ENCODE results near the gene TMPRSS4. TPM values are rescaled to one million over a fixed set of nuclear protein-coding genes. Genes with fewer than 3 reads are reported as not detected.

The TMPRSS4 gene
- polyA plus RNA-seq, 1 of the 3 experiments (the other 2 are of a cell fraction) = not detected

DNA sequence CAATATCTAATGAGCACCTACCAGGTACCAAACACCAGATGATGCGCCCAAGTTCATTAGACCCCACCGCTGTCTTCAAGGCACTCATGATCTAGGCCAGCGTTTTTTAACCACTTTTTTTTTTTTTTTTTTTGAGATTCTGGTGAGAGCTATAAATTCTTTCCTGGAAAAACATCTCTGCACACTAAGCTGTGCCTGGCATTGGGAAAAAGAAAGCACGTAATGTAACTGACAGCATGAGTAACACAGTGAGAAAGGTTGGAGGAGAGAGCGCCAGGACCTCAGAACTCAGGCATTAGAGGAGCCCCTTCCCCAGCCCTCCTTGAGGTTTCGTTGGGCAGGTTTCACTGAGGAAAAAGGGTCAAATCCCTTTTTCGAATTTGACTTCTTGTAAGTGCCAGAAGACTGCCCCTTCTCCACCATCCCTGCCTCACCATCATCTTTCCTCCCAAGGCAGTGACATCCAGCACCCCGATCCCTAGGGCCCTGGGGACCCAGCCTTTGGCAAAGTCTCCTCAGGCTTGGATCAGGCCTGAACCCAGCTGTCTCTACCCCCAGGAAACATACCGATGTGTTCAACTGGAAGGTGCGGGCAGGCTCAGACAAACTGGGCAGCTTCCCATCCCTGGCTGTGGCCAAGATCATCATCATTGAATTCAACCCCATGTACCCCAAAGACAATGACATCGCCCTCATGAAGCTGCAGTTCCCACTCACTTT lies 36.0 kb downstream of the TMPRSS4 start:
- no peaks in the 10 kb centered on the region for H3F3A ChIP-seq (replicated peaks; ENCODE audit: insufficient read depth)
- H2AFZ ChIP-seq (ENCODE audit: low read depth) = no peak overlapping the region
- no peak overlapping the region for H3K9ac ChIP-seq
- no peaks in the 10 kb centered on the region for H3K36me3 ChIP-seq (replicated peaks in 1 of 2; ENCODE audit: control insufficient read depth in 1 of 2, insufficient read depth in 2 of 2, low read length in 1 of 2)
- no peak overlapping the region for H3K4me3 ChIP-seq (ENCODE audit: low read depth in 2 of 2, low read length in 1 of 2)
- ChIA-PET POLR2A (interaction anchor here (0.6 kb wide), 1 partner anchor 18 kb away, joined by 3 read pairs; no protein-coding TSS in a partner anchor), CTCF (interaction anchor here (2.1 kb wide), 1 partner anchor 59 kb away, joined by 6 read pairs; no protein-coding TSS in a partner anchor)
- H3K4me1 ChIP-seq (ENCODE audit: control insufficient read depth in 1 of 2, insufficient read depth in 2 of 2, low read depth in 1 of 2, low read length in 1 of 2) = no peaks in the 10 kb centered on the region
- DNase-seq = no peak
- H3K79me2 ChIP-seq (ENCODE audit: insufficient read depth) = no peaks in the 10 kb centered on the region
- H3K9me2 ChIP-seq = no peaks in the 10 kb centered on the region
- H3K9me3 ChIP-seq = no peaks in the 10 kb centered on the region
- H3K27me3 ChIP-seq (ENCODE audit: insufficient read depth) = no peaks in the 10 kb centered on the region
- H3K27ac ChIP-seq (ENCODE audit: low read depth in 2 of 2, low read length in 1 of 2) = no peak overlapping the region
- H4K20me1 ChIP-seq (ENCODE audit: insufficient read depth) = no peaks in the 10 kb centered on the region
- H3K4me2 ChIP-seq = no peak overlapping the region
- TF ChIP-seq, protein P1, sequence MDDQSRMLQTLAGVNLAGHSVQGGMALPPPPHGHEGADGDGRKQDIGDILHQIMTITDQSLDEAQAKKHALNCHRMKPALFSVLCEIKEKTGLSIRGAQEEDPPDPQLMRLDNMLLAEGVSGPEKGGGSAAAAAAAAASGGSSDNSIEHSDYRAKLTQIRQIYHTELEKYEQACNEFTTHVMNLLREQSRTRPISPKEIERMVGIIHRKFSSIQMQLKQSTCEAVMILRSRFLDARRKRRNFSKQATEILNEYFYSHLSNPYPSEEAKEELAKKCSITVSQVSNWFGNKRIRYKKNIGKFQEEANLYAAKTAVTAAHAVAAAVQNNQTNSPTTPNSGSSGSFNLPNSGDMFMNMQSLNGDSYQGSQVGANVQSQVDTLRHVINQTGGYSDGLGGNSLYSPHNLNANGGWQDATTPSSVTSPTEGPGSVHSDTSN (IDR thresholded peaks at IDR 0.05) = no peak
- no peak for TF ChIP-seq POLR2AphosphoS5 (IDR thresholded peaks at IDR 0.05; ENCODE audit: low read depth, low read length)
- no peak for TF ChIP-seq CHD2 (IDR thresholded peaks at IDR 0.05; ENCODE audit: low read length, partially characterized antibody)
- no peak for TF ChIP-seq USF2 (IDR thresholded peaks at IDR 0.05; ENCODE audit: borderline replicate concordance, low read depth, low read length)
- TF ChIP-seq SIN3A (IDR thresholded peaks at IDR 0.05; ENCODE audit: borderline replicate concordance, low read depth, low read length) = no peak
- no peak for TF ChIP-seq REST (IDR thresholded peaks at IDR 0.05; ENCODE audit: low read depth, low read length)
- TF ChIP-seq EP300 (IDR thresholded peaks at IDR 0.05; ENCODE audit: borderline replicate concordance in 1 of 2, low read depth in 1 of 2, low read length in 1 of 2) = no peak
- TF ChIP-seq EZH2phosphoT487 (IDR thresholded peaks at IDR 0.05; ENCODE audit: borderline replicate concordance, low read depth) = no peak
- TF ChIP-seq RXRA (IDR thresholded peaks at IDR 0.05; ENCODE audit: borderline replicate concordance, low read depth) = no peak
- TF ChIP-seq RAD21 (IDR thresholded peaks at IDR 0.05; ENCODE audit: low read length) = no peak
- TF ChIP-seq, protein P2, sequence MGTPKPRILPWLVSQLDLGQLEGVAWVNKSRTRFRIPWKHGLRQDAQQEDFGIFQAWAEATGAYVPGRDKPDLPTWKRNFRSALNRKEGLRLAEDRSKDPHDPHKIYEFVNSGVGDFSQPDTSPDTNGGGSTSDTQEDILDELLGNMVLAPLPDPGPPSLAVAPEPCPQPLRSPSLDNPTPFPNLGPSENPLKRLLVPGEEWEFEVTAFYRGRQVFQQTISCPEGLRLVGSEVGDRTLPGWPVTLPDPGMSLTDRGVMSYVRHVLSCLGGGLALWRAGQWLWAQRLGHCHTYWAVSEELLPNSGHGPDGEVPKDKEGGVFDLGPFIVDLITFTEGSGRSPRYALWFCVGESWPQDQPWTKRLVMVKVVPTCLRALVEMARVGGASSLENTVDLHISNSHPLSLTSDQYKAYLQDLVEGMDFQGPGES (IDR thresholded peaks at IDR 0.05; ENCODE audit: low read depth, low read length) = no peak
- TF ChIP-seq YY1 (IDR thresholded peaks at IDR 0.05; ENCODE audit: low read depth) = no peak
- no peak for TF ChIP-seq FOXM1 (IDR thresholded peaks at IDR 0.05; ENCODE audit: low read depth)
- WGBS (ENCODE audit: low lambda C conversion rate) = 49% methylated on average over 11 of the region's 11 CpGs

Measured in SK-N-SH (cell line).